ENCODE data around the gene NDUFA6. TPM values are rescaled to one million over a fixed set of nuclear protein-coding genes. Genes with fewer than 3 reads are reported as not detected.

The NDUFA6 gene
- total and polyA plus RNA-seq, 2 of the 13 experiments (the other 11 are each of a cell fraction or from before 2014, with no cell fraction given) = 68.5 to 87.8 TPM

GRCh38 chr22:42090596-42091454 is at the start of gene NDUFA6 (continued):
- TF ChIP-seq ZBTB7A (CRISPR knock-in tag; IDR thresholded peaks at IDR 0.05) = no peak; the same call in 1 of the 2 replicates
- peak; percentile 98 for TF ChIP-seq TAF1 (CRISPR knock-in tag; IDR thresholded peaks at IDR 0.05)
- TF ChIP-seq TFDP1 (CRISPR knock-in tag; IDR thresholded peaks at IDR 0.05; ENCODE audit: borderline replicate concordance) = peak; percentile 28; the same call in 1 of the 2 replicates
- peak; percentile 85; the same call in 1 of the 2 replicates for TF ChIP-seq ZSCAN29 (CRISPR knock-in tag; conservative IDR thresholded peaks at IDR 0.05)
- peak; percentile 21 to 27; a peak in 1 of 4 replicates for TF ChIP-seq NR2F1 (CRISPR knock-in tag; IDR thresholded peaks at IDR 0.05)
- TF ChIP-seq PBX2 (CRISPR knock-in tag; IDR thresholded peaks at IDR 0.05) = no peak
- 0 out of 4 replicates have a peak, but pooled peaks of 1 of the 2 experiments have one; percentile 3 for TF ChIP-seq ATF4 (CRISPR knock-in tag; IDR thresholded peaks at IDR 0.05)
- TF ChIP-seq GRHL1 (CRISPR knock-in tag; conservative IDR thresholded peaks at IDR 0.05) = no peak
- 0 out of 2 replicates have a peak, but pooled peaks have one; percentile 26 for TF ChIP-seq ZNF468 (CRISPR knock-in tag; IDR thresholded peaks at IDR 0.05)
- no peak for TF ChIP-seq SRF (IDR thresholded peaks at IDR 0.05; ENCODE audit: low read depth, low read length)
- TF ChIP-seq ZNF24 (IDR thresholded peaks at IDR 0.05) = no peak
- TF ChIP-seq RAD21 (CRISPR knock-in tag; IDR thresholded peaks at IDR 0.05) = peak; percentile 98
- TF ChIP-seq FOXC1 (CRISPR knock-in tag; IDR thresholded peaks at IDR 0.05; ENCODE audit: borderline replicate concordance) = peak; percentile 88
- TF ChIP-seq SIN3A (IDR thresholded peaks at IDR 0.05; ENCODE audit: borderline replicate concordance, low read depth, low read length) = peak; percentile 35; the same call in 1 of the 2 replicates
- peak; percentile 97 for TF ChIP-seq ZFX (CRISPR knock-in tag; IDR thresholded peaks at IDR 0.05; ENCODE audit: low read depth)
- peak; percentile 72 for TF ChIP-seq ZNF777 (CRISPR knock-in tag; IDR thresholded peaks at IDR 0.05)
- peak; percentile 92 for TF ChIP-seq ZNF510 (CRISPR knock-in tag; IDR thresholded peaks at IDR 0.05; ENCODE audit: low read depth)
- TF ChIP-seq CENPT (CRISPR knock-in tag; IDR thresholded peaks at IDR 0.05; ENCODE audit: low read depth) = no peak
- TF ChIP-seq RBM22 (optimal IDR thresholded peaks at IDR 0.05; ENCODE audit: low read length) = peak; percentile 75
- no peak for TF ChIP-seq ARID3A (IDR thresholded peaks at IDR 0.05; ENCODE audit: low read depth, low read length)
- TF ChIP-seq JARID2 (CRISPR knock-in tag; IDR thresholded peaks at IDR 0.05; ENCODE audit: insufficient replicate concordance) = no peak
- peak; percentile 44; the same call in 1 of the 2 replicates for TF ChIP-seq ADNP (CRISPR knock-in tag; IDR thresholded peaks at IDR 0.05)

All from HepG2 (cell line).